Spleen (tissue), 7 donors: ENCODE results near the gene CTDP1.
A peak's percentile ranks its signal among the peaks of the same experiment; 100 is the strongest.

Source experiments
- POLR2A ChIP-seq, 3 donors: fragments of 450-650 bp; IDR thresholded peaks; one replicate each; pipeline ENCODE4 v1.5.1; 2017; ENCODE audit warnings: antibody characterized with exemption in 3 of 3, mild to moderate bottlenecking in 1 of 3
- POLR2AphosphoS5 ChIP-seq, 3 donors: sonication (generic); formaldehyde crosslinking; IDR thresholded peaks; one replicate each; pipeline ENCODE4 v1.5.1; 2017; ENCODE audit warnings: antibody characterized with exemption in 3 of 3
- TF ChIP-seq, protein P1 (sequence below), 11 experiments: fragments of 200-600 bp in 7 of 11; fragments of 450-650 bp in 4 of 11; sonication (generic) in 4 of 11; IDR thresholded peaks in 8 of 11; conservative IDR thresholded peaks in 3 of 11; 1 replicate in 7 of 11; 2 replicates in 4 of 11; pipeline versions ENCODE4 v1.4.0 to v1.8.0; 2016 to 2021; ENCODE audit warnings: antibody characterized with exemption in 11 of 11, inconsistent platforms in 4 of 11, mild to moderate bottlenecking in 1 of 11
- donor health status: DM: no; HTN: no; CAD: no; lungs with moderate emphysema.
- donor health status: DM: no; HTN: no; CAD: no.
- donor health status: DM: no; HTN: no; CAD: no.

DNA sequence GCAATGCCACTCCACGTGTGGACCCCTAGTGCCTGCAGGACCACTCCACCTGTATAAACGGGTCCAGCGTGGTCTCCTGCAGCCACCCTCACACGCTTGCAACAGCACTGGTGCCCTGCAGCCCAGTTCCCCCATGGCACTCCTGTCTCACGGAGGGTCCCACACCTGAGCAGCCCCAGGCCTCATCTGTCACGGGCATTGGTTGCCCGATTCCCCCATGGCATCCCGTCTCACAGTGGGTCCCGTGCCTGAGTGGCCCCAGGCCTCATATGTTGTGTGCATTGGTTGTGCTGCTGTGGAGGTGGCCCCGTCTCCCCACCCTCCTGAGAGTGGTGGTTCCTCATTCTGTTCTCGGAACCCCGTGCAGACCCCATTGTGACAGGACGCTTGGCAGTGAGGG is 43.4 kb downstream of the CTDP1 start:
- TF ChIP-seq, protein P1, sequence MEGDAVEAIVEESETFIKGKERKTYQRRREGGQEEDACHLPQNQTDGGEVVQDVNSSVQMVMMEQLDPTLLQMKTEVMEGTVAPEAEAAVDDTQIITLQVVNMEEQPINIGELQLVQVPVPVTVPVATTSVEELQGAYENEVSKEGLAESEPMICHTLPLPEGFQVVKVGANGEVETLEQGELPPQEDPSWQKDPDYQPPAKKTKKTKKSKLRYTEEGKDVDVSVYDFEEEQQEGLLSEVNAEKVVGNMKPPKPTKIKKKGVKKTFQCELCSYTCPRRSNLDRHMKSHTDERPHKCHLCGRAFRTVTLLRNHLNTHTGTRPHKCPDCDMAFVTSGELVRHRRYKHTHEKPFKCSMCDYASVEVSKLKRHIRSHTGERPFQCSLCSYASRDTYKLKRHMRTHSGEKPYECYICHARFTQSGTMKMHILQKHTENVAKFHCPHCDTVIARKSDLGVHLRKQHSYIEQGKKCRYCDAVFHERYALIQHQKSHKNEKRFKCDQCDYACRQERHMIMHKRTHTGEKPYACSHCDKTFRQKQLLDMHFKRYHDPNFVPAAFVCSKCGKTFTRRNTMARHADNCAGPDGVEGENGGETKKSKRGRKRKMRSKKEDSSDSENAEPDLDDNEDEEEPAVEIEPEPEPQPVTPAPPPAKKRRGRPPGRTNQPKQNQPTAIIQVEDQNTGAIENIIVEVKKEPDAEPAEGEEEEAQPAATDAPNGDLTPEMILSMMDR (IDR thresholded peaks at IDR 0.05 in 8 of 11, conservative IDR thresholded peaks at IDR 0.05 in 3 of 11) = no peak
- no peak for TF ChIP-seq POLR2A (IDR thresholded peaks at IDR 0.05)
- peak in 1 of 3 donors; percentile 27 for TF ChIP-seq POLR2AphosphoS5 (IDR thresholded peaks at IDR 0.05)
